ENCODE measurements around the gene GLG1. TPM values are rescaled to one million over a fixed set of nuclear protein-coding genes. Genes with fewer than 3 reads are reported as not detected.
"Not testable (repeated sequence)": the region's sequence is repeated elsewhere in the genome, so short reads cannot be mapped to it uniquely, and the experiment has no call there.

The GLG1 gene
- total RNA-seq = 10 to 100 TPM; 52.3 to 56.7 TPM
- polyA plus RNA-seq = 174 TPM

DNA sequence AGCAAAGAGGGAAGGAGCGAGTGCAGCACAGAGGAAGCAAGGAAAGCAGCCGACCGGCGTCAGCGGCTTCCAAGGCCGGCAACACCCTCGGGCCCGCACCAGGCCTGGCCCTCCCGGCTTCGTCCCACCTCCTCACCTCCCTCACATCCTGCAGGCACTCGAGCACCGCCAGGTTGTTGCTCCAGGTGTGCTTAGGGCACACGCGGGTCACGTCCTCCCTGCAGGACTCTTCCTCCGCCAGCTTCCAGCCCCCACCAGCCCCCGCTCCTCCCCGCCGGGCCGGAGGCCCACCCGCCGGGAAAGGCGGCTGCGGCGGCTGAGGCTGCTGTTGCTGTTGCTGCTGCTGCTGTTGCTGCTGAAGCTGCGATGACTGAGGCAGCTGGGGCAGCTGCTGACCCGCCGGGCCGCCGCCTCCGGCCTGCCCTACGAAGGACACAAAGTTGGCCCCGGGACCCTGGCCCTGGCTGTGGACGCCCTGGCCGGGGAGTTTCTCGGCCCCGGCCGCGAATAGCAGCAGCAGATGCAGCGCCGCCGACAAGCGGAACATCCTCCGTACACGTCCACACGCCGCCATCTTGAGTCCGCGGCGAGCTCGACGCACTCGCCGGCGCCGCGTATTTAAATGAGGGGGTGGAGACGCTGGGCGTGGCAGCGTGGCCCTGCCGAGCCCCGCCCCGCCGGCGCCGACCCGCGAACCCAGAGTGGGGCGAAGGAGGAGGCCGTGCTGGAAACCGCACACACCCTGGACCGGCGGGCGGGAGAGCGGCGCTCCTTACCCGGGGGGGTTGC is at the start of gene GLG1:
GLG1 (minus strand) TSS at position 594 of the 789 bp plus-strand sequence; CDS start at position 574, 20 bp downstream.
- no peaks in the 10 kb centered on the region for H3K27me3 Mint-ChIP-seq
- H3K36me3 Mint-ChIP-seq = peaks cover 0 to 12% (median 0%) of the 10 kb centered on the region in 3 donors
- Histone ChIP-seq H3K27ac (ENCODE audit: low read depth, low read length) (peak within 1 kb of the TSS; percentile 96), H3K4me3 (ENCODE audit: low read length) (peak within 1 kb of the TSS; percentile 75), H3K4me1 (ENCODE audit: insufficient read depth, low read length) (peaks cover 62% of the 10 kb centered on the region), H3K36me3 (ENCODE audit: insufficient read depth, low read length) (no peaks in the 10 kb centered on the region), H3K9me3 (ENCODE audit: low read length) (no peaks in the 10 kb centered on the region), H3K27me3 (ENCODE audit: insufficient read depth, low read length, poor library complexity, severe bottlenecking) (no peaks in the 10 kb centered on the region)
- H3K4me1 Mint-ChIP-seq = peaks cover 48 to 68% (median 65%) of the 10 kb centered on the region in 3 donors
- CTCF ChIA-PET = interaction anchor here (0.9 to 1.5 kb wide), 4 partner anchors 16 to 100 kb away, joined by 3 to 6 read pairs (median 4); partner anchors contain the start of gene RFWD3
- no peaks in the 10 kb centered on the region for H3K9me3 Mint-ChIP-seq
- peak within 1 kb of the TSS; percentile 78 to 99 (median 94) for H3K27ac Mint-ChIP-seq
- DNase-seq = peak; percentile 88 to 92 (median 90)
- POLR2A ChIA-PET = interaction anchor here (0.5 to 3.2 kb wide), 10 partner anchors 9 to 1043 kb away, joined by 3 to 19 read pairs (median 4); partner anchors contain the start of gene RFWD3
- H3K4me3 Mint-ChIP-seq = peak within 1 kb of the TSS; percentile 91 to 98 (median 94)

GRCh38 chr16:74654536-74655050 is 47.7 kb upstream of the GLG1 start:
- Histone ChIP-seq H3K36me3 (ENCODE audit: insufficient read depth, low read length) (peaks cover 16% of the 10 kb centered on the region), H3K9me3 (ENCODE audit: low read length) (no peaks in the 10 kb centered on the region), H3K27ac (ENCODE audit: low read depth, low read length) (no peak overlapping the region), H3K4me3 (ENCODE audit: low read length) (no peak overlapping the region), H3K27me3 (ENCODE audit: insufficient read depth, low read length, poor library complexity, severe bottlenecking) (no peaks in the 10 kb centered on the region), H3K4me1 (ENCODE audit: insufficient read depth, low read length) (peaks cover 26% of the 10 kb centered on the region)
- Mint-ChIP-seq H3K36me3 (peaks cover 6 to 79% (median 28%) of the 10 kb centered on the region in 3 donors), H3K27me3 (no peaks in the 10 kb centered on the region), H3K27ac (peak overlapping the region in 6 of 8 donors; percentile 51 to 91 (median 66)), H3K4me1 (peaks cover 53 to 83% (median 77%) of the 10 kb centered on the region in 3 donors), H3K4me3 (no peak overlapping the region), H3K9me3 (no peaks in the 10 kb centered on the region)
- ChIA-PET CTCF (interaction anchor here (2.3 kb wide), 1 partner anchor 13 kb away, joined by 8 read pairs; the partner anchor contains the start of gene RFWD3), POLR2A (no interaction called here)
- no peak for DNase-seq

DNA sequence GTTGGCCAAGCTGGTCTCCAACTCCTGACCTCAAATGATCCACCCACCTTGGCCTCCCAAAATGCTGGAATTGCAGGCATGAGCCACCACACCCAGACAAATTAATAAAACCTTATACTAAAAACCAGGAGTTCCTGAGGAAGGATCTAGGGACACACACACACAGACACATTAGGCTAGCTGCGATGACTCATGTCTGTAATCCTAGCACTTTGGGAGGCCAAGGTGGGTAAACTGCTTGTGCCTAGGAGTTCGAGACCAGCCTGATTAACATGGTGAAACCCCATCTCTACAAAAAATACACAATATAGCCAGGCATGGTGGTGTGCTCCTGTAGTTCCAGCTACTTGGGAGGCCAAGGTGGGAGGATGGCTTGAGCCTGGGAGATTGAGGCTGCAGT is 46.0 kb upstream of the GLG1 start:
- H3K4me3 Mint-ChIP-seq; POLR2A ChIA-PET; H3K36me3 ChIP-seq (ENCODE audit: insufficient read depth, low read length); H3K27me3 Mint-ChIP-seq; CTCF ChIA-PET; H3K27ac ChIP-seq (ENCODE audit: low read depth, low read length); H3K27me3 ChIP-seq (ENCODE audit: insufficient read depth, low read length, poor library complexity, severe bottlenecking); H3K4me3 ChIP-seq (ENCODE audit: low read length); DNase-seq; H3K9me3 Mint-ChIP-seq; H3K9me3 ChIP-seq (ENCODE audit: low read length): not testable (repeated sequence)
- Mint-ChIP-seq H3K4me1 (peaks cover 38 to 68% (median 60%) of the 10 kb centered on the region in 3 donors), H3K27ac (peak overlapping the region in 7 of 8 donors; percentile 26 to 89 (median 47)), H3K36me3 (peaks cover 6 to 77% (median 18%) of the 10 kb centered on the region in 3 donors)
- peaks cover 12% of the 10 kb centered on the region for H3K4me1 ChIP-seq (ENCODE audit: insufficient read depth, low read length)

- Mint-ChIP-seq H3K9me3 (no peaks in the 10 kb centered on the region), H3K36me3 (peaks cover 6 to 77% (median 18%) of the 10 kb centered on the region in 3 donors), H3K4me3 (no peak overlapping the region), H3K4me1 (peaks cover 34 to 62% (median 56%) of the 10 kb centered on the region in 3 donors), H3K27ac (peak overlapping the region in 2 of 8 donors; percentile 17 to 21), H3K27me3 (no peaks in the 10 kb centered on the region)
- no peak overlapping the region for H3K4me3 ChIP-seq (ENCODE audit: low read length)
- no peaks in the 10 kb centered on the region for H3K27me3 ChIP-seq (ENCODE audit: insufficient read depth, low read length, poor library complexity, severe bottlenecking)
- H3K4me1 ChIP-seq (ENCODE audit: insufficient read depth, low read length) = peaks cover 8% of the 10 kb centered on the region
- ChIA-PET CTCF (interaction anchor here (0.7 to 1.1 kb wide), 2 partner anchors 18 to 28 kb away, joined by 3 read pairs; no protein-coding TSS in a partner anchor), POLR2A (no interaction called here)
- no peak for DNase-seq
- H3K36me3 ChIP-seq (ENCODE audit: insufficient read depth, low read length) = peaks cover 5% of the 10 kb centered on the region
- no peak overlapping the region for H3K27ac ChIP-seq (ENCODE audit: low read depth, low read length)
- H3K9me3 ChIP-seq (ENCODE audit: low read length) = no peaks in the 10 kb centered on the region
These were observed 45.3 kb upstream of the GLG1 start for GRCh38 chr16:74652249-74652648.

- ChIA-PET CTCF (interaction anchor here (0.7 to 1.1 kb wide), 2 partner anchors 18 to 27 kb away, joined by 3 read pairs; no protein-coding TSS in a partner anchor), POLR2A (no interaction called here)
- peaks cover 31 to 58% (median 52%) of the 10 kb centered on the region in 3 donors for H3K4me1 Mint-ChIP-seq
- Histone ChIP-seq H3K27me3 (ENCODE audit: insufficient read depth, low read length, poor library complexity, severe bottlenecking) (no peaks in the 10 kb centered on the region), H3K4me1 (ENCODE audit: insufficient read depth, low read length) (peaks cover 8% of the 10 kb centered on the region), H3K9me3 (ENCODE audit: low read length) (no peaks in the 10 kb centered on the region), H3K36me3 (ENCODE audit: insufficient read depth, low read length) (peaks cover 5% of the 10 kb centered on the region), H3K27ac (ENCODE audit: low read depth, low read length) (no peak overlapping the region), H3K4me3 (ENCODE audit: low read length) (no peak overlapping the region)
- H3K4me3 Mint-ChIP-seq = no peak overlapping the region
- peaks cover 5 to 77% (median 16%) of the 10 kb centered on the region in 3 donors for H3K36me3 Mint-ChIP-seq
- H3K27ac Mint-ChIP-seq = peak overlapping the region in 4 of 8 donors; percentile 21 to 64 (median 56)
- no peak for DNase-seq
- H3K27me3 Mint-ChIP-seq = peaks cover 0 to 1% of the 10 kb centered on the region in 2 donors
- H3K9me3 Mint-ChIP-seq = no peaks in the 10 kb centered on the region
These were observed 44.9 kb upstream of the GLG1 start for GRCh38 chr16:74651841-74652240.

GRCh38 chr16:74650966-74651567 is 44.2 kb upstream of the GLG1 start:
- H3K27me3 ChIP-seq (ENCODE audit: insufficient read depth, low read length, poor library complexity, severe bottlenecking) = no peaks in the 10 kb centered on the region
- H3K4me3 Mint-ChIP-seq = no peak overlapping the region
- CTCF ChIA-PET = interaction anchor here (0.7 kb wide), 1 partner anchor 61 kb away, joined by 3 read pairs; no protein-coding TSS in a partner anchor
- no peaks in the 10 kb centered on the region for H3K9me3 Mint-ChIP-seq
- H3K4me1 ChIP-seq (ENCODE audit: insufficient read depth, low read length) = peaks cover 8% of the 10 kb centered on the region
- H3K4me1 Mint-ChIP-seq = peaks cover 28 to 51% (median 46%) of the 10 kb centered on the region in 3 donors
- DNase-seq = no peak
- H3K27ac Mint-ChIP-seq = peak overlapping the region in 2 of 8 donors; percentile 4 to 7
- H3K27me3 Mint-ChIP-seq = peaks cover 0 to 1% of the 10 kb centered on the region in 2 donors
- H3K36me3 Mint-ChIP-seq = peaks cover 0 to 79% (median 12%) of the 10 kb centered on the region in 3 donors
- POLR2A ChIA-PET = no interaction called here
- no peak overlapping the region for H3K27ac ChIP-seq (ENCODE audit: low read depth, low read length)
- H3K9me3 ChIP-seq (ENCODE audit: low read length) = no peaks in the 10 kb centered on the region
- no peak overlapping the region for H3K4me3 ChIP-seq (ENCODE audit: low read length)
- H3K36me3 ChIP-seq (ENCODE audit: insufficient read depth, low read length) = peaks cover 5% of the 10 kb centered on the region

- Histone ChIP-seq H3K9me3 (ENCODE audit: low read length) (no peaks in the 10 kb centered on the region), H3K4me1 (ENCODE audit: insufficient read depth, low read length) (peaks cover 8% of the 10 kb centered on the region), H3K27me3 (ENCODE audit: insufficient read depth, low read length, poor library complexity, severe bottlenecking) (no peaks in the 10 kb centered on the region), H3K27ac (ENCODE audit: low read depth, low read length) (no peak overlapping the region), H3K4me3 (ENCODE audit: low read length) (no peak overlapping the region), H3K36me3 (ENCODE audit: insufficient read depth, low read length) (peaks cover 9% of the 10 kb centered on the region)
- peaks cover 0 to 80% (median 10%) of the 10 kb centered on the region in 3 donors for H3K36me3 Mint-ChIP-seq
- DNase-seq = no peak
- ChIA-PET POLR2A (interaction anchor here (0.6 kb wide), 1 partner anchor 91 kb away, joined by 3 read pairs; no protein-coding TSS in a partner anchor), CTCF (interaction anchor here (0.7 kb wide), 1 partner anchor 60 kb away, joined by 3 read pairs; no protein-coding TSS in a partner anchor)
- peaks cover 21 to 42% (median 38%) of the 10 kb centered on the region in 3 donors for H3K4me1 Mint-ChIP-seq
- H3K27ac Mint-ChIP-seq = peak overlapping the region in 3 of 8 donors; percentile 1 to 35 (median 30)
- H3K27me3 Mint-ChIP-seq = peaks cover 0 to 1% of the 10 kb centered on the region in 2 donors
- no peaks in the 10 kb centered on the region for H3K9me3 Mint-ChIP-seq
- no peak overlapping the region for H3K4me3 Mint-ChIP-seq
These were observed 43.1 kb upstream of the GLG1 start for GRCh38 chr16:74649839-74650504.
